Measurements from ENCODE around the gene TNIK.

Gene TNIK

GRCh38 chr3:171393032-171393744 is 67.0 kb downstream of the TNIK start:
- Histone ChIP-seq H3K9me2 (replicated peaks; ENCODE audit: low read depth, low read length) (no peaks in the 10 kb centered on the region), H3K36me3 (ENCODE audit: insufficient read depth, low read length) (peaks cover 17% of the 10 kb centered on the region), H4K20me1 (ENCODE audit: insufficient read depth, low read length, poor library complexity, severe bottlenecking) (peaks cover 9% of the 10 kb centered on the region), H3K79me2 (ENCODE audit: insufficient read depth, low read length) (peaks cover 96% of the 10 kb centered on the region), H3K27me3 (ENCODE audit: insufficient read depth, low read length, poor library complexity, severe bottlenecking) (no peaks in the 10 kb centered on the region), H3K4me3 (ENCODE audit: low read length, poor library complexity, severe bottlenecking) (no peak overlapping the region), H3K9ac (ENCODE audit: low read depth, low read length, poor library complexity, severe bottlenecking) (no peak overlapping the region), H3F3A (ENCODE audit: low read depth) (no peaks in the 10 kb centered on the region), H3K4me1 (ENCODE audit: insufficient read depth, low read length, poor library complexity, severe bottlenecking) (no peaks in the 10 kb centered on the region), H3K4me2 (ENCODE audit: low read depth, low read length, poor library complexity, severe bottlenecking) (no peak overlapping the region), H3K9me3 (ENCODE audit: insufficient read depth, low read depth, low read length) (peaks cover 19% of the 10 kb centered on the region), H2AFZ (ENCODE audit: low read length) (no peak overlapping the region)
- TF ChIP-seq CTCF (conservative IDR thresholded peaks at IDR 0.05; ENCODE audit: low read length) (no peak), EZH2phosphoT487 (IDR thresholded peaks at IDR 0.05; ENCODE audit: borderline replicate concordance) (no peak)

GRCh38 chr3:171391432-171391831 is 68.8 kb downstream of the TNIK start:
- peaks cover 4% of the 10 kb centered on the region for H3K4me1 ChIP-seq (ENCODE audit: insufficient read depth, low read length, poor library complexity, severe bottlenecking)
- H3K9ac ChIP-seq (ENCODE audit: low read depth, low read length, poor library complexity, severe bottlenecking), result no peak overlapping the region
- H3K4me3 ChIP-seq (ENCODE audit: low read length, poor library complexity, severe bottlenecking), result no peak overlapping the region
- H4K20me1 ChIP-seq (ENCODE audit: insufficient read depth, low read length, poor library complexity, severe bottlenecking), result peaks cover 17% of the 10 kb centered on the region
- H3K36me3 ChIP-seq (ENCODE audit: insufficient read depth, low read length), result peaks cover 17% of the 10 kb centered on the region
- TF ChIP-seq EZH2phosphoT487 (IDR thresholded peaks at IDR 0.05; ENCODE audit: borderline replicate concordance), result no peak
- TF ChIP-seq CTCF (conservative IDR thresholded peaks at IDR 0.05; ENCODE audit: low read length), result no peak
- peaks cover 95% of the 10 kb centered on the region for H3K79me2 ChIP-seq (ENCODE audit: insufficient read depth, low read length)
- no peaks in the 10 kb centered on the region for H3K9me2 ChIP-seq (replicated peaks; ENCODE audit: low read depth, low read length)
- H3K27me3 ChIP-seq (ENCODE audit: insufficient read depth, low read length, poor library complexity, severe bottlenecking), result no peaks in the 10 kb centered on the region
- H2AFZ ChIP-seq (ENCODE audit: low read length), result no peak overlapping the region
- H3K9me3 ChIP-seq (ENCODE audit: insufficient read depth, low read depth, low read length), result peaks cover 19% of the 10 kb centered on the region
- H3K4me2 ChIP-seq (ENCODE audit: low read depth, low read length, poor library complexity, severe bottlenecking), result no peak overlapping the region
- no peaks in the 10 kb centered on the region for H3F3A ChIP-seq (ENCODE audit: low read depth)

- peaks cover 11% of the 10 kb centered on the region for H4K20me1 ChIP-seq (ENCODE audit: insufficient read depth, low read length, poor library complexity, severe bottlenecking)
- H3K4me2 ChIP-seq (ENCODE audit: low read depth, low read length, poor library complexity, severe bottlenecking), result no peak overlapping the region
- no peaks in the 10 kb centered on the region for H3F3A ChIP-seq (ENCODE audit: low read depth)
- H2AFZ ChIP-seq (ENCODE audit: low read length), result no peak overlapping the region
- peaks cover 17% of the 10 kb centered on the region for H3K36me3 ChIP-seq (ENCODE audit: insufficient read depth, low read length)
- TF ChIP-seq CTCF (conservative IDR thresholded peaks at IDR 0.05; ENCODE audit: low read length), result no peak
- no peak for TF ChIP-seq EZH2phosphoT487 (IDR thresholded peaks at IDR 0.05; ENCODE audit: borderline replicate concordance)
- H3K9me2 ChIP-seq (replicated peaks; ENCODE audit: low read depth, low read length), result no peaks in the 10 kb centered on the region
- peaks cover 19% of the 10 kb centered on the region for H3K9me3 ChIP-seq (ENCODE audit: insufficient read depth, low read depth, low read length)
- no peak overlapping the region for H3K9ac ChIP-seq (ENCODE audit: low read depth, low read length, poor library complexity, severe bottlenecking)
- peaks cover 7% of the 10 kb centered on the region for H3K4me1 ChIP-seq (ENCODE audit: insufficient read depth, low read length, poor library complexity, severe bottlenecking)
- H3K27me3 ChIP-seq (ENCODE audit: insufficient read depth, low read length, poor library complexity, severe bottlenecking), result no peaks in the 10 kb centered on the region
- H3K4me3 ChIP-seq (ENCODE audit: low read length, poor library complexity, severe bottlenecking), result no peak overlapping the region
- H3K79me2 ChIP-seq (ENCODE audit: insufficient read depth, low read length), result peaks cover 98% of the 10 kb centered on the region
Observed at GRCh38 chr3:171390051-171390941, 69.9 kb downstream of the TNIK start.

Data from Loucy (cell line).